NOMO-1 treated with dmso at 0.1 percent for 144 hours (cell line): ENCODE data around the gene KLHL22.

Source experiments
- DNase-seq: peaks from one replicate; lab custom pipeline; 2025; ENCODE audit not compliant: unreplicated experiment; lab: John Stamatoyannopoulos, UW

The KLHL22 gene

DNA sequence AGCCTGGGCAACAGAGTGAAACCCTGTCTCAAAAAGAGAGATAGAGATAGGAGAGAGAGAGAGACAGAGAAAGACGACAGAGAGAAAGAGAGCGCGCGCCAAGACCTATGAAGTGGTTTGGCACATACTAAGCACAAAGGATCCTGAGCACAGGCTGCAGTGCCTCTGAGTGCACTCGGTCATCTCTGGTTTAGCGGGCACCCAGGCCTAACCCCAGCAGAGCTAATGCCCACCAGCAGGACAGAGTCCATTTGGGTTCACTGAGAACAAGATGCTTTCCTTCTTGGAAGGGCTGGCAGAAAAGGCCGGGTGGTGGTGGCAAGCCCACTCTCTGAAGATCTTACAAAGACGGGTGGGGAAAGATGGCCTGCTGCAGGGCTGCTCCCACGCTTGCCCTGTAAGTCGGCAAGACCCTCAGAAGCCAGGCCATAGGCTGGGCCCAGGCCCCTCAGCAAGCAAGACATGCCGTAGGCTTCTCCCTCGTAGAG, 61.3 kb downstream of the KLHL22 start:
- no peak for DNase-seq

DNA sequence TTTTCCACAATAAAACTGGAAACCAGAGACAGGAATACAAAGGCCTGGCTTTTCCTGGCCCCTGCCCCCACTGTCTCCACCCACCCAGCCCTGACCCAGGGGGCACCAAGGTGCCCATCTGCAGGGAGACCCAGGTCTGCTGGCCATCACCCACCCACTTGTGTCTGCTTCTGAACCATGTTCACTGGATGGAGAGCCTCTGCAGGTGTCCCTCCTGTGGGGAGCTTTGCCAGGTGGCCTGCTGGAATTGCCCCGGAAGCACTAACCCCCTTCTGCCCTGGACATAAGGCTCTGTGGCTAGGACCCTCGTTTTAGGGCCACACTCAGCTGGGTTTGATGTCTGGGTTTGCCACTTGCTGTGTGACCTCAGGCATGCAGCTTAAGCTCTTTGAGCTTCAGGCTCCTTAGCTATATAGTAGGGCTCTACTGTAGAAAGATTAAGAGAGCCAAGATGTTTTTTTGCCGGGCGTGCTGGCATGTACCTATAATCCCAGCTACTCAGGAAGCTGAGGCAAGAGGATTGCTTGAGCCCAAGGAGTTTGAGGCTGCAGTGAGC, 61.8 kb downstream of the KLHL22 start:
- no peak for DNase-seq

DNA sequence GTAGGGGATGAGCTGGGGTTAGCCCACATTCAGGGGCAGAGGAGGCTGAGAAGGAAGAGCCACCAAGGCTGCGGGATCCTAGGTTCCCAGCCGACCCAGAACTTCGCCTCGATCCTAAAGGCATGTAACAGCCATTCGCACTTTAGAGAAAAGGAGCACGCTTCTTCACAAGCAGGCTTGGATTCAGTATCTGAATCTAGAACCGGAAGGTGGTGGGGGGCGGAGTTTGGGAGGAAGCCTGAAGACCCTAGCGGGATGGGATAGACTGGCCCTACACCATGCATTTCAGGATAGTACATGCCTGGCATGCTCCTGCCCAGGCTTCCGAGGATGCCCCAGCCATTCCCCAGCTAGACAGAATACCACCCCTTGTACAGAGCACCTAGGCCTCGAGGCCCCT, 62.4 kb downstream of the KLHL22 start:
- DNase-seq, result no peak

DNA sequence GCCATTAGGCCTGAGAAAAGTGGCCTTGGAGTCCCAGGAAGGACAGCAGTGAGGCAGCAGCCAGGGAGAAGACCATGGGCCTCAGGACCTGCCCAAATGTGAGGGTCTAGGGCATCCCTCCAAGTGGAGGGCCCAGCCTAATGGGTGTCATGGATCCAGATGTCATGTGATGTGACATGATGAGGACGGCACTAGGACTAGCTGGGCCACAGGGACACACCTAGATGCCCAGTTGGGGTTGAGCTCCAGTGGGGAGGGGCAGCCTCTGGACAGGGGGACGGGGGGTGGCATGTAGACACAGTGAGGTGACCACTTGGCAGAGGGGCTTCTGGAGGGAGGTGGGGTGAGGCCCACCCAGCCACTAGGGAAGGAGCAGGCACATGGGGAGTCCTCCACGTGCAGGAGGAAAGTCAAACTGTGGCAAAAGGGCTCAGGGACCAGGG, 63.3 kb downstream of the KLHL22 start:
- DNase-seq, result no peak

DNA sequence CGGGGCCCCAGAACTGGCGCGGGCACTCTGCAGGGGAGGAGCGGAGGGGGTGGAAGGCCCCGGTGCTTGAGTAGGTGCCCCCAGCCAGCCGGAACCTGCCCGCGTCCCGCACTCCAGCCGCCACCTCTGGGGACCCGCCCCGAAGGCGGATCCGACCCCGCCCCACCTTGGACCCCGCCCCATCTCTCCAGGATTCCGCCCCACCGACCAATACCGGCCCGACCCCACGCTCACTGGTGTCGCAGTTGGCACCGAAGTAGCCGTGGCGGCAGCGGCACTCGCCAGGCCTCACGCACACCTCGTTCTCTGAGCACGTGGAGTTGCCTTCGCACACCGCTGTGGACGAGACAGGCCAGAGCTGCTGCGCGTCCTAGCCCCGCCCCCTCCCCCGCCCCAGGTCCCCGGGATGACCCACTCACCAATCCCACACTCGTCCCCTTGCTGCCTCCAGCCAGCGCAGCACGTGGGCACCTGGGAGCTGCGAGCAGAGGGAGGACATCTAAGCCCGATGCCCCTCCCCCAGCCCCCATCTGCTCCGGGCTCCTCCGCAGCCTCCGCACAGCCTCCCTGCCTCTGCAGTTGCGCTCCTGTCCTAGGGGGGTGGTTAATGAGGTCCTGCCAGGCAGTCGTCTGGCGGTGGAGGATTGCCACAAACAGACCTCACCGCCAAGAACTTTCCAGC, 63.9 kb downstream of the KLHL22 start:
- DNase-seq, result no peak

DNA sequence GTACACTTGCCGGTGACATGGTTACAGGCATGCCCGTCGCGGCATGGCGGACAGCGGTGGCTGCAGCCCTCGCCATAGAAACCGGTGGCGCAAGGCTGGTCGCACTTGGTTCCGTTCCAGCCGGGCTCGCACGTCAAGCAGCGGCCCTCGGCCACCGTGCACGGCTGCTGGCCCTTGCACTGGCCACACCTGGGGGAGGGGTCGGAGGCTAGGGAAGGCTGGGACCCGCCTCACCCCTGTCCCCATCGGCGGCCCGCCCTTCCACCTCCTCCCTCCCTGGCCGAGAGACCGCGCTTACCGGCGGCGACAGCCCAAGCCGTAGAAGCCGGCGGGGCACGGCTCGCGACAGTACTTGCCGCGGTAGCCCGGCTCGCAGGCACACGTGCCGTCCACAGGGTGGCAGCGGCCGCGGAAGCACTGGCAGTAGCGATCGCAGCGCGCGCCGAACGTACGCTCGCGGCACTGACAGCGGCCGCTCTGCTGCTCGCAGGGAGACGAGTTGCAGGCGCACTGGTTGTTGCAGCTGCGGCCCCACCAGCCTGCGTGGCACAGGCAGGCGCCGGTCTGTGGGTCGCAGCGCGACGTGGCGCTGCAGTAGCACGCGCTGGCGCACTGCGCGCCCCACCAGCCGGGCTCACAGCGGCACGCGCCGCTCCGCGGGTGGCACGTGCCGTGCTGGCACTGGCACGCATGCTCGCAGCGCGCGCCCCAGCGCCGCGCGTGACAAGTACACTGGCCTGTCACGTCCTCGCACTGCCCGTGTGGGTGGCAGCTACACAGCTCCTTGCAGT, 64.7 kb downstream of the KLHL22 start:
- DNase-seq, result peak; percentile 40

DNA sequence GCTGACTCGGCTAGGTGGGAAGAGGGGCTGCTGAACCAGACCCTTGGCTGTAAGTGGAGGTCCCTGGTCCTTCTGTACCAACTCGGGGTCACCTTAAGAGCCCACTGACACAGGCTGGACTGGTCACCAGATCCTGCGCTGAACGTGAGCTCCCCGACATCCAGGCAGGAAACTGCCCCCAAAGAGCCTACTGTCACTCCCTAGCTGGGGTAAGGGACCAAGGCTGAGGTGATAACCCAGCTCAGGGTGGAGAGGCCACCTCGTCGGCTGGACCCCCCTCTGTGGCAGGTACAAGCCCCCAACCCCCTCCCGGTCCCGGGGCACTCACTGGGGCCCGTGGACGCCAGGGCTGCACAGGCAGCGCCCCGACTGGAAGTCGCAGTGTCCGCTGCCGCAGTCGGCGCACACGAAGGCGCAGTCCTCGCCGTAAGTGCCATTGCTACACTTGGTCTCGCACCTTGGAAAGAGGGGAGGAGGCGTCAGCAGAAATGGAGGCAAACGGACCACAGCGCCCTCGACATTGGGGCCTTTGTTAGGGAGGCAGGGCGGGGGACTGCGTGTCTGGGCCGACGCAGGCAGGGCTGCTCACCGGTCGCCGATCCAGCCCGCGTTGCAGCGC, 65.4 kb downstream of the KLHL22 start:
- no peak for DNase-seq

DNA sequence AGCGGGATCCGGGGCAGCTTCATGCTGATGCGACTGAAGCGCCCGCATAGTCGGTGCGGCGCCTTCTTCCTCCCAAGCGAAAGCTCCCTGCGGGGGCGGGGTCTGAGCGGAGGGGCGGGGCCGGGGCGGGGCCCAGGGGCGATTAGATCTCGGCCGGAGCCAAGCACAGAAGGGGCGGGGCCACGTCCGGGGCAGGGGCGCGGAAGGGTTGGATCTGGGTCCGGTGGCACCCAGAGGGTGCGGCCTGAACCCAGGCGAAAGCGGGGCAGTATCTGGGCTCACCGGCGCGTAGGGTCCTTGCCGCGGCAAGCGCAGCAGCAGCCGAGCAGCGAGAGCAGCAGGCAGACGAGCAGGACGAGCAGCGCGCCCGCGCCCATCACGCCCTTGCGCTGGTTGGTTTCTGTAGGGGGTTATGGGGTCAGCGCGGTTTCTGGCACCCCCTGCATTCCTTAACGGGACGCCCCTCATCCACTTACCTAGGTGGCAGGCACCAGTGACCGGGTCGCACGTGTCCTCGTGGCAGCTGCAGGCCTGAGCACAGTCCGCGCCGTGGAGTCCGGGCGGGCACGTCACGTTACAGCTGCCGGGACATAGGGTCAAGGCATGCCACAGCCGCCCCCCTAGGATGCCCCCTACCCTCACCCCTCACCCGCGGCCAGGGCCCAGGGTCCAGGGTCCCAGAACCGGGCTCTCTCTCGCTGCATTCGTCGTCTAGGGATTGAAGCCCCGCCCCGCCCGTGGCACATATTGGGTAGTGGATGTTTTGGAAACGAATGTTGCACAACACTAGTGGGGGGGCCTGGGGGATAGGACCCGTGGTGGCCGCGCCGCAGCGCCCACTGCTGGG, 66.1 kb downstream of the KLHL22 start:
- peak; percentile 35 for DNase-seq

DNA sequence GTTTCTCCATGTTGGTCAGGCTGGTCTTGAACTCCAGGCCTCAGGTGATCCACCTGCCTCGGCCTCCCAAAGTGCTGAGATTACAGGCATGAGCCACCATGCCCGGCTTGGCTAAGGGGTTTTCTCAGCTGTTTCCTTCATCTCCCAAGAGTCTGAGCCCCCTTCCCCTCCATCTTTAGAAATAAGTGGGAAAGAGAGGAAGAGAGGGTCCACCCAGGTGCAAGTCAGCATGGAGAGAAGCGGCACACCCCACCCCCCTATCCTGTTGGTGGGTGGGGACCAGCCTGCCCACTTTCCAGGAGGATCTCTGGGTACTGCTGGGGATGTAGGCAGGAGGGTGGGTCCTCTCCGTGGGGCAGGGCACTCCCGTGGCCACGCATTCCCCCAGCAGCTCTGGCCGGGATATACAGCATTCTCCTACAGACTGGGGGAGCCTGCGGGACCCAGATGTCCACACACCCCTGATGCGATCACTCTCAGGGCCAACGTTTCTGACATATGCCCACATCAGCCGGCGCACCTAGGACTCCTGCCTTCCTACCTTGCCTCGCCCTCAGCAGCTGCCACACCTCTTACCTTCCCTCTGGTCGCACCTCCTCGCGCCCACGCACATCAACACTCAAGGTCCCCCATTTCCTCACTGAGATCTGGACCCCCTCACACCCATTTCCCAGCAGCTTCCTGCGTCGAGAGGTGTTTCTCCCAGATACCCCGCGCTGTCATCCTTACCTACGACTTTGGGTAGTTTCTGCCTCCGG, 66.9 kb downstream of the KLHL22 start:
- DNase-seq, result no peak

DNA sequence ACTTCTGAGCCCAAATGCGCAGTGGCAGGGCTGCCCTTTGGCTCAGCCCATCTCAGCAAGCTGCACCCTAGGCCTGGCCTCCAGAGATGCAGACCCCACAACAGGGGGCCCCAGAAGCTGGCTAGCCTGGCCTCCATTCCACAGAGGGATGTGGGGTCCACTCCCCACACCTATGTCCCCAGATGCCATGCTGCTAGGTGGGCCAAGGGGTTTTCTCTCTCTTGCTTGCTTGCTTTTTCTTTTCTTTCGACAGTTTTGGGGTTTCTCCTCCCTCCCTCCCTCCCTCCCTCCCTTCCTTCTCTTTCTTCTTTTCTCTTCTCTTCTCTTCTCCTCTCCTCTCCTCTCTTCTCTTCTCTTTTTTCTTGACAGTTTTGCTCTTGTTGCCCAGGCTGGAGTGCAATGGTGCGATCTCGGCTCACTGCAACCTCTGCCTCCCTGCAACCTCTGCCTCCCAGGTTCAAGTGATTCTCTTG, 67.6 kb downstream of the KLHL22 start:
- DNase-seq, result no peak

DNA sequence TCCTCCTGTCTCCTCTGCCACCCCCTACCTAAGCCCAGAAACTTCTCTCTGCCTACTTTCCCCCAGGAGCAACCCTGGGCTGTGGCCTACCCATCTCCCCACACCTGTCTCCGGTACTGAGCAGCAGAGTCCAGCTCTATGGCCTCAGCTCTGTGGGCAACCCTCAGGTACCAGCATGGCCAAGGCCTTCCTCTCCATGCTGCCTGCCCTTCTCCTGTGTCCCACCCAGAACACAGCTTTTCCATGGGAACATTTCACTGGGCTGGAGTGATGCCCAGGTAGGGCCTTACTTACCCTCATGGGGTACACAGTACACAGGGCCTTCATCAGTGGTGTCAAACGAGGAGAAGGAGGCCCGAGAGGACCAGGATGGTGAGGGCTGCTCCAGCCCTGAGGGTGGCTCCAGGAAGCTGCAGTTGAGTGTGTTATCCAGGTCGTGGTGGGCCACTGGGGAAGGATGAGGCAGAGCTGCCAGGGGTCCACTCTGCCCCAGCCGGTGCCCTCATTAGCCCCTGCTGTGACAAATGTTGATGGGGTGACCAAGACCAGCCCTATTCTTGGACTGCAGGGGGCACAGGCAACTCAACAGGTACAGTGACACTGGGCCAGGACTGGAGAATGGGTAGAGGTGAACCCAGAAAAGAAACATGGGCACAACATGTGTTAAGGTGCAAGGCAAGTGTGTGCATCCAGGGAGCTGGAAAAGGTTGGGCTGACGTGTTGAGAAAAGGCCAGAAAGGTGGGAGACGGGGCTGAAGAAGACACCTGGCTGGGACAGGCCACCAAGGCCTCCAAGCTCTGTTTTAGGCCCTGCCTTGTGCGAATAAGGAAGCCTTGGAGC, 68.3 kb downstream of the KLHL22 start:
- DNase-seq, result no peak

DNA sequence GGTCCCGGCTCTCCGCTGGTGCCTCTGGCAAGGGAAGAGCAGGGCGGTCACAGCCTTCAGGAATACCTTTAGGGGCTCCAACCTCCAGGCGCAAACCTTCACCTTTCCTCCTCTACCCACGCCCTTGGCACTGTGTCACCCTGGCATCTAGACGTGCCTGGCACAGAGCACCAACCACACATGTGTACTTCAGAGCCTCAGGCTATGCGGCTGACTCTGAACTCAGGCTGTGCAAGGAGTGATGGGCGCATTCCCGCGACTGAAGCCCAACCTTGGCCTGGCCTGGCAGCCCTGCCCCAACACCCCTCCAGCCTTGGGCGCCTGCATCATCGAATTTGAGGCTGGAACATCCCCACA, 69.4 kb downstream of the KLHL22 start:
- DNase-seq, result no peak

DNA sequence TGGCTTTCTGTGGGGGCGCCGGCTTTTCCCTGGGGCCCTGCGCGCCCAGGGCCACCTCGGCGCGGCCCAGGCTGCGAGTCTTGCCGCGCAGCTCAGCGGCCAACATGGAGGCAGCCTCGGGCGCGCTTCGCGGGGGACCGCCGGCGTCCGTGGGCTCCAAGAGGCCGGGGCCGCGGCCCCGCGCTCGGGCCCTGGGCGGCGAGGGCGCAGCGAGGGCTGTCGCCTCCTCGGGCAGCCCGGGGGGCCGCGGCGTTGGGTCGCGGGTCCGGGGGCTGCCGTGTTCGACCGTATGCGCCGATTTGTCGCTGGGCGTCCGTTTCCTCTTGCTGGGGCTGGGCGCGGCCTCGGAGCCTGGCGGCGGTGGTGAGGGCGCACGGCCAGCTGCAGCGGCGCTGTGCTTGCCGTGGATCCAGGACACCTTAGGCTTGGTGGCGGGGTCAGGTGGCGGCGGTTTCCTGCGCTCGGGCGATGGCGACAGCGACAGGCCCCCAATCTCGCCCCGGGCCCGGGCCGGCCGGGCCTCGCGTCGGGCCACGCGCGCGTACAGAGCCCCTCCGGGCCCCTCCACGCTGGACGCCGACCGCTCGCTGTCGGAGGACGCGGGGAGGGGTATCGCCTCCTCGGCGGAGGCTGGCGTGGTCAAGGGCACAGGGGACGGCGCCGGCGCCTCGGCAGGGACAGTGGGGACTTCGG, 69.9 kb downstream of the KLHL22 start:
- DNase-seq, result no peak

DNA sequence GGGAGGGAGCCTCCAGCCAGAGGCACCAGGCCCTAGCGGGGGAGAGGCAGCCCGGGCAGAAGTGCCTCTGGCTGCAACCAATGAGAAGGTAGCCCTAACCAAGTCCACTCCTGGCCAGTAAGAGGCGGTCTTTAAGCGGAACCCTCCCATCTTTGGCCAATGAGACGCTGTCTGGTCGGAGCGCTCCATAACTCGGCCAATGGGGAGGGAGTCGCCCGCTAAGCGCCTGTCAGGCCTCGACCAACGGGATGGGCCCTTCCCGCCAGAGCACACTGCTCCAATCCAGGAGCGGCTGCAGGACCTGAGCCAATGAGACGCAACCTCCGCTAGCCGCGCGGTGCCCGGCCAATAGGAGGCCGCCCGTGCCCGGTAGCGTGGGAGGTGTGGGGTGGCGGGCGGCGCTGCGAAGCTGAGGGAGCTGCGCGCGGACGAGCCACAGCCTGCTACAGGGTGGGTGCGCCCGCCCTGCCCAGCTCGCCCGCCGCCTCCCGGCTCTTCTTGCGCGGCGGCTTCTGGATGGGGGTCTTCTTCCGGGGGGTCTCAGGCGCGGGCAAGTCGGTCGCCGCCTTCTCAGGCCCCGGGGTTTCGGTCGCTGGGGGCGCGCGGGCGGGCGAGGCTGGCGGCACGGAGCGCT, 70.5 kb downstream of the KLHL22 start:
- DNase-seq, result no peak

DNA sequence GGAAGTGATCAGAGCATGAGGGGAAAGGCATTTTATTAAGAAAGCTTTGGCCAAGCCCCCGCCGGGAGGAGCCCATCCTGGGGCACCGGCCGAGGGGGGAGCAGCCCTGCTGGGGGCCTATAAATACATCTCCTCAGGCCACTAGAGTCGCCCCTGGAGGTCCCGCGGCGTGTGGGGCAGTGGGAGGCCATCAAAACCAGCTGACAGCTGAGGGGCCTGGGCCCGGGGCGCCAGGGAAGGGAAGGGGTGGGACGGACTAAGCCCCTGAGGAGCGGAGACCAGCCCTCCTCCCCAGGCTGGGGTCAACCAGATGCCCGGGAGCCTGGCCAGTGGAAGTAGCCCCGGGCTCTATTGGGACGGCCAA, 71.0 kb downstream of the KLHL22 start:
- DNase-seq, result no peak

DNA sequence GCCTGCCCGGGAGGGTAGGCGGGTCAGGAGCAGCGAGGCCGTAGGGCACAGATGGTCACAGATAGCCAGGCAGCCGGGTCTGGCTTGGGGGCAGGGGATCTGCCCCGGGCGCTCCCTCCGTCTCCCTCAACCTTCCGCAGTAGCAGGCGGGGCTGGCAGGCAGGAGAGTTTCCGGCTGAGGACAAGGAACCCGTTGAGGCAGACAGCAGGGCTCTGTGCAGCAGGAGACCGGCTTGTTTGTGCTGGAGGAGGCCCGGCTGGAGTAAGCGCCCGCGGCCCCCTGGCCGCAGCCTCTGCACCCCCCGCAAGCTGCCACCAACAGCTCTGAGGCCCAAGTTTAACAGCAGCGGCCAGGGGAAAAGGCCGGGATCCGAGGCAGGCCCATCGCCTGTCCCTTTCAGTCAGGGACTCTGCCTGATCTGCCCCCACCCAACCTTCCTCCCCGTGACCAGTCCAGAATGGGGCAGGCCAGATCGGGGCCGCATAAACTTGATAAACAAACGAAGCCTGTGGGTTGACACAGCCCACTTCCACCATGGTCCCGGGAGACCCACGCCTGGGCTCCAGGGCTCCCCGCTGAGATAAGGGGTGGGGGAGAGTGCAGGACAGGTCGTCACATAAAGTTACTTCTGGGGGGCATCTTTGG, 71.6 kb downstream of the KLHL22 start:
- DNase-seq, result no peak

DNA sequence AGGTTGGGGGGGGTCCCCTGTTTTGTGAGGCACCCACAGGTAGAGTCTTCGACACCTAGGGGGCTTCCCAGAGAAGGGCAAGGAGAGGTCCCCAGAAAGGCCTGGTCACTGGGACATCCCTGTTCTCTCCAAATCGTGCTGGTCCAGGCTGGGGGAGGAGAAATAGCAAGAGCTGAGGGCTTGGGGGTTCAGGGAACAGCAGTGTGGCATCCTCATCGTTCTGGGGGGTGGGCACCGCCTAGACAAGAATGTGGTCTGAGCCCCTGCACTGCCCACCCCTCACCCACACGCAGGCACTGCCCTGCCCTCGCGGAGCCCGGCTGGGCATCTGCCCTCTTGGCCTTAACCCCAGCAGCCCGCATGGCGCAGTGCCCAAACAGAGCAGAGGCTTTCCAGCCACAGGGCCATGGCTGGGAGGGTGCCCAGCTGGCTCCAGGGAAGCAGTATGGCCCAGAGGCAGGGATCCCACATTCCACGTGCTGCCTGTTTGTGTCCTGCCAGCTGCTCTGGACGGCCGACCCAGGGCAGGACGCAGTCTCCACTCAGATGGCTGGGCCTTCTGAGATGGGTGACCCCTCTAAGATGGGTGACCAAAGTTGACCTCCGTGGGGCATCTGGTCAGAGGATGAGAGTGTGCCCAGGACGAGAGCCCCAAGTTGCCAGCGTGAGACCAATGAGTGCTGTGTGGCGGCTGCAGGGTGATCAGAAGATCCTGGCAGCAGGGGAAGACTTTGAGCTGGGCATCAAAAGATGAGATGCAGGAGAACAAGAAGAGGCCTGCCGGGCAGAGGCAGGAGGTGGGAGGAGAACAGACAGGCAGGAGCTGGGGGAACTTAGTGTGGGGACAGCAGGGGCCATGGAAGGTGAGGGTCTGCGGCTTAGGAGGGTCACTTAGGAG, 72.3 kb downstream of the KLHL22 start:
- DNase-seq, result no peak
